Heart left ventricle (tissue), 13 donors: ENCODE results near the gene PTBP2.

ENCODE experiments used
- POLR2A ChIP-seq, 2 donors: fragments of 450-650 bp; IDR thresholded peaks; one replicate each; pipeline ENCODE4 v1.6.1; 2017; ENCODE audit warnings: antibody characterized with exemption in 2 of 2, mild to moderate bottlenecking in 2 of 2, moderate library complexity in 2 of 2
- TF ChIP-seq, protein P1 (sequence below), 12 donors: fragments of 200-600 bp; sonication (generic) in 4 of 12; IDR thresholded peaks; one replicate each; pipeline versions ENCODE4 v1.5.0 to v1.8.0; 2018 to 2022; ENCODE audit warnings: antibody characterized with exemption in 12 of 12, mild to moderate bottlenecking in 5 of 12
- donor health status: ischemic (EF 13 %, LVEDD 7.1; RV severe dilation, severe dysfunction).
- donor health status: DM: no; HTN: yes; CAD: no.
- donor health status: DM: no; HTN: no; CAD: no.
- donor health status: ischemic (EF 25% LVEDD 6.9; RV normal size, moderate dysfunction).
- donor health status: ischemic (EF 25% LVEDD 5.7; RV mildly dilated, moderate dysfunction).
- donor health status: ischemic (EF 35%, LVEDD 5.7; RV mildly dilated, moderate dysfunction).
- donor health status: nonischemic (EF 11% LVEDD 7.7; RV severe dilation, severe dysfunction).
- donor health status: DM: yes; HTN: yes; CAD: no.
- donor health status: PGD.
- donor health status: ischemic (EF 29% LVEDD 5.4; RV normal size, mild dysfunction).
- donor health status: nonischemic (EF 23%, LVEDD 6.1; RV moderate dilation, normal function).

DNA sequence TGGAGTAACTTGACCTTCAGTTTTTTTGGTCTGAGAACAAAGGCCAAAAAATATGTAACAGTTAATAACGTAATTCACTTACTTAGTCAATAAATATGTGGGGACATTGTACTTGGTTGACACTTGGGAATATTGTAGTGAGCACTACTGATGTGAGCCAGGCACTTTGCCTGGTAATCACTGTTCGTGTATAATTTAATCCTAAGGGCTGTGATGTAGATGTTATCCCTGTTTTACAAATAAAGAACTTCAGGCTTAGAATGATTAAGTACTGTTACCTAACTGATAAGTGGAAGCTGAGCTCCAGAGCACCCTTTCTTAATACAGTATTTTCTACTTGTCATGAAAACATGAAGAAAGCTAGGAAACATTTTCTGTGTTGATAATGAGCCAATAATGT, 28.0 kb downstream of the PTBP2 start:
- TF ChIP-seq, protein P1, sequence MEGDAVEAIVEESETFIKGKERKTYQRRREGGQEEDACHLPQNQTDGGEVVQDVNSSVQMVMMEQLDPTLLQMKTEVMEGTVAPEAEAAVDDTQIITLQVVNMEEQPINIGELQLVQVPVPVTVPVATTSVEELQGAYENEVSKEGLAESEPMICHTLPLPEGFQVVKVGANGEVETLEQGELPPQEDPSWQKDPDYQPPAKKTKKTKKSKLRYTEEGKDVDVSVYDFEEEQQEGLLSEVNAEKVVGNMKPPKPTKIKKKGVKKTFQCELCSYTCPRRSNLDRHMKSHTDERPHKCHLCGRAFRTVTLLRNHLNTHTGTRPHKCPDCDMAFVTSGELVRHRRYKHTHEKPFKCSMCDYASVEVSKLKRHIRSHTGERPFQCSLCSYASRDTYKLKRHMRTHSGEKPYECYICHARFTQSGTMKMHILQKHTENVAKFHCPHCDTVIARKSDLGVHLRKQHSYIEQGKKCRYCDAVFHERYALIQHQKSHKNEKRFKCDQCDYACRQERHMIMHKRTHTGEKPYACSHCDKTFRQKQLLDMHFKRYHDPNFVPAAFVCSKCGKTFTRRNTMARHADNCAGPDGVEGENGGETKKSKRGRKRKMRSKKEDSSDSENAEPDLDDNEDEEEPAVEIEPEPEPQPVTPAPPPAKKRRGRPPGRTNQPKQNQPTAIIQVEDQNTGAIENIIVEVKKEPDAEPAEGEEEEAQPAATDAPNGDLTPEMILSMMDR (IDR thresholded peaks at IDR 0.05): no peak
- TF ChIP-seq POLR2A (IDR thresholded peaks at IDR 0.05): no peak
